Loucy (cell line): ENCODE measurements around the gene HOXB3.
A peak's percentile ranks its signal among the peaks of the same experiment; 100 is the strongest.

Experiments
- H2AFZ ChIP-seq: fragments of 200-600 bp; sonication (generic); 2 replicates; pipeline ENCODE4 v1.6.0; 2016; ENCODE audit warnings: antibody characterized with exemption, mild to moderate bottlenecking, low read length, moderate library complexity
- H3F3A ChIP-seq: fragments of 200-600 bp; 2 replicates; pipeline ENCODE4 v1.6.0; 2016; ENCODE audit warnings: antibody characterized with exemption, low read depth, mild to moderate bottlenecking
- H3K27me3 ChIP-seq: fragments of 200-600 bp; sonication (generic); 2 replicates; pipeline ENCODE4 v1.6.1; 2014; ENCODE audit warnings: low read length, mild to moderate bottlenecking; ENCODE audit not compliant: insufficient read depth, poor library complexity, severe bottlenecking
- H3K36me3 ChIP-seq: fragments of 200-600 bp; sonication (generic); 2 replicates; pipeline ENCODE4 v1.6.1; 2016; ENCODE audit warnings: low read length; ENCODE audit not compliant: insufficient read depth
- H3K4me1 ChIP-seq: fragments of 200-600 bp; sonication (generic); 2 replicates; pipeline ENCODE4 v1.5.1; 2014; ENCODE audit warnings: low read length, mild to moderate bottlenecking; ENCODE audit not compliant: insufficient read depth, poor library complexity, severe bottlenecking
- H3K4me2 ChIP-seq: fragments of 200-600 bp; sonication (generic); 2 replicates; pipeline ENCODE4 v1.6.0; 2014; ENCODE audit warnings: antibody characterized with exemption, low read length, low read depth, mild to moderate bottlenecking; ENCODE audit not compliant: poor library complexity, severe bottlenecking
- H3K4me3 ChIP-seq: fragments of 200-600 bp; sonication (generic); 2 replicates; pipeline ENCODE4 v1.5.1; 2014; ENCODE audit warnings: low read length, mild to moderate bottlenecking, mixed read lengths; ENCODE audit not compliant: poor library complexity, severe bottlenecking
- H3K79me2 ChIP-seq: fragments of 200-600 bp; sonication (generic); 2 replicates; pipeline ENCODE4 v1.6.1; 2014; ENCODE audit warnings: low read length; ENCODE audit not compliant: insufficient read depth
- H3K9ac ChIP-seq: fragments of 200-600 bp; sonication (generic); 2 replicates; pipeline ENCODE4 v1.6.0; 2014; ENCODE audit warnings: mild to moderate bottlenecking, low read depth, low read length, moderate library complexity; ENCODE audit not compliant: poor library complexity, severe bottlenecking
- H3K9me2 ChIP-seq: fragments of 200-600 bp; sonication (generic); replicated peaks from 2 replicates; pipeline ENCODE4 v1.6.1; 2016; ENCODE audit warnings: low read depth, low read length, mixed read lengths
- H3K9me3 ChIP-seq: fragments of 200-600 bp; sonication (generic); 2 replicates; pipeline ENCODE4 v1.6.1; 2014; ENCODE audit warnings: mild to moderate bottlenecking, antibody characterized with exemption, low read length, low read depth; ENCODE audit not compliant: insufficient read depth
- H4K20me1 ChIP-seq: fragments of 200-600 bp; sonication (generic); 2 replicates; pipeline ENCODE4 v1.6.0; 2014; ENCODE audit warnings: antibody characterized with exemption, low read length, mild to moderate bottlenecking; ENCODE audit not compliant: insufficient read depth, poor library complexity, severe bottlenecking
- EZH2phosphoT487 ChIP-seq: fragments of 200-600 bp; IDR thresholded peaks from 2 replicates; pipeline ENCODE4 v1.6.1; 2018; ENCODE audit warnings: antibody characterized with exemption, mild to moderate bottlenecking, moderate library complexity, borderline replicate concordance
- TF ChIP-seq, protein P1 (sequence below): fragments of 200-600 bp; sonication (generic); conservative IDR thresholded peaks from 2 replicates; pipeline ENCODE4 v1.5.1; 2014; ENCODE audit warnings: mild to moderate bottlenecking, antibody characterized with exemption, low read length

The HOXB3 gene

DNA sequence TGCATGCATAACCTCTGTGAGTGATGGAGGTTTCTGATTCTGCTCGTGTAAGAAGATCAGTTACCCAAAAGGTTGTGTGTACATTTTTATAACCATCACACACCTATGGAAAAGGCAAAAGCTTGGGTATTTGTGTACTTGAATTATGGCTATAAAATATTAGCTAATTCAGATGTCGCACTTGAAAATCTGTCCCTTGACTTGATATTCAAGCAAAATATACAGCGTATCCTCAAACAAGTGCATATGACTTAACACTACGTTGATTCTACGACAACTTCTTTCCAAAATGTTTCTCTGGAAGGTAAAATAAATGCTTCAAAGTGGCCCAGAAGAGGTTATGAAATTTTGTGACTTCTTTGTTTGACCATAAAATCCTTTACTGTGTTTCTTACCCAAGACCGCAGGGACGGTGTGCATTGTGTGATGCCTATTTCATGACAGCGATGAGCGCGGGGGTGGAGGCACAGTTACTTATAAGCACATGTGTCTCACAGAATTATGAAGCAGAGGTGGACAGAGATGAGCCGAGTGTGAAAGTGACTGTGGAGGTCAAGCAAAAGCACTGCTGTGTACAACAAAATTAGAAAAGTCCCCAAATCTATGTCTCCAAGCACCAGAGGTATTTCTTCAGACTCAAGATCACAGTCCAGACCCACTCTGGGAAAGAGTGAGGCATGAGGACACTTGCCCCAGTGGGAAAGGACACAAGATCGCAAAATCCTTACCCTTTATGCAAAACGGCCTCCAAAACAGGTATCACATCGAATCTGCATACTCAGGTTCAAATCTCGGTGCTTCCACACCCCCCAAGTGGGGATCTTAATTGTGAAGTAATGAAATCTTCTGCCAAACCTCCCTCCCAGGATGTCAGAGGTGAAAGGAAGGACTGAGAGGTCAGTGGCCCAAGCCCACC, 40.2 kb upstream of the HOXB3 start:
- H2AFZ ChIP-seq, result no peak overlapping the region
- H3K9me2 ChIP-seq, result no peaks in the 10 kb centered on the region
- H3K9ac ChIP-seq, result peak overlapping the region; percentile 98
- H3K79me2 ChIP-seq, result peaks cover 98% of the 10 kb centered on the region
- peaks cover 6% of the 10 kb centered on the region for H4K20me1 ChIP-seq
- H3K4me1 ChIP-seq, result peaks cover 40% of the 10 kb centered on the region
- TF ChIP-seq, protein P1, sequence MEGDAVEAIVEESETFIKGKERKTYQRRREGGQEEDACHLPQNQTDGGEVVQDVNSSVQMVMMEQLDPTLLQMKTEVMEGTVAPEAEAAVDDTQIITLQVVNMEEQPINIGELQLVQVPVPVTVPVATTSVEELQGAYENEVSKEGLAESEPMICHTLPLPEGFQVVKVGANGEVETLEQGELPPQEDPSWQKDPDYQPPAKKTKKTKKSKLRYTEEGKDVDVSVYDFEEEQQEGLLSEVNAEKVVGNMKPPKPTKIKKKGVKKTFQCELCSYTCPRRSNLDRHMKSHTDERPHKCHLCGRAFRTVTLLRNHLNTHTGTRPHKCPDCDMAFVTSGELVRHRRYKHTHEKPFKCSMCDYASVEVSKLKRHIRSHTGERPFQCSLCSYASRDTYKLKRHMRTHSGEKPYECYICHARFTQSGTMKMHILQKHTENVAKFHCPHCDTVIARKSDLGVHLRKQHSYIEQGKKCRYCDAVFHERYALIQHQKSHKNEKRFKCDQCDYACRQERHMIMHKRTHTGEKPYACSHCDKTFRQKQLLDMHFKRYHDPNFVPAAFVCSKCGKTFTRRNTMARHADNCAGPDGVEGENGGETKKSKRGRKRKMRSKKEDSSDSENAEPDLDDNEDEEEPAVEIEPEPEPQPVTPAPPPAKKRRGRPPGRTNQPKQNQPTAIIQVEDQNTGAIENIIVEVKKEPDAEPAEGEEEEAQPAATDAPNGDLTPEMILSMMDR, result no peak
- TF ChIP-seq EZH2phosphoT487, result no peak
- no peaks in the 10 kb centered on the region for H3K36me3 ChIP-seq
- peak overlapping the region; percentile 95 for H3K4me2 ChIP-seq
- no peaks in the 10 kb centered on the region for H3K9me3 ChIP-seq
- no peaks in the 10 kb centered on the region for H3F3A ChIP-seq
- H3K27me3 ChIP-seq, result peaks cover 8% of the 10 kb centered on the region
- peak overlapping the region; percentile 89 for H3K4me3 ChIP-seq

DNA sequence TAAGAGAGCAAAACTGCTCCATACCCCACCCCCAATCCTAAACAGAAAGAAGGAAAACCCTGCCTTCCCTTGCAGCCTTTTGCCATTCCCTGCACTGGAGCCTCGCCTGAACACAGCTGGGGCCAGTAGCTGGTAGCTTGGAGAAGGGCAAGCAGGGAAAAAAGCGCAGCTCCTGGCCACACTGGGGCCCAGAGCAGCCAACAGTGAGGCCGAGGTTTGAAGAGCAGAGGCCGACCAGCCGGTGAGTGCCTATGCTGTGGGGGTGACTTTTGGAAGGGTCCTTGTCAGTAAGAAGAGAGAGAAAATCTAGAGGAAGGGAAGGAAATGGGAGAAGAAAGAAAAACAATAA, 39.3 kb upstream of the HOXB3 start:
- Histone ChIP-seq H2AFZ (no peak overlapping the region), H3K9me2 (no peaks in the 10 kb centered on the region), H3K79me2 (peaks cover 98% of the 10 kb centered on the region), H3K4me3 (peak overlapping the region; percentile 89), H3K9ac (peak overlapping the region; percentile 98), H4K20me1 (peaks cover 11% of the 10 kb centered on the region), H3F3A (no peaks in the 10 kb centered on the region), H3K9me3 (no peaks in the 10 kb centered on the region), H3K4me2 (peak overlapping the region; percentile 95), H3K4me1 (peaks cover 33% of the 10 kb centered on the region), H3K36me3 (no peaks in the 10 kb centered on the region), H3K27me3 (peaks cover 17% of the 10 kb centered on the region)
- TF ChIP-seq, protein P1, result no peak
- TF ChIP-seq EZH2phosphoT487, result no peak

DNA sequence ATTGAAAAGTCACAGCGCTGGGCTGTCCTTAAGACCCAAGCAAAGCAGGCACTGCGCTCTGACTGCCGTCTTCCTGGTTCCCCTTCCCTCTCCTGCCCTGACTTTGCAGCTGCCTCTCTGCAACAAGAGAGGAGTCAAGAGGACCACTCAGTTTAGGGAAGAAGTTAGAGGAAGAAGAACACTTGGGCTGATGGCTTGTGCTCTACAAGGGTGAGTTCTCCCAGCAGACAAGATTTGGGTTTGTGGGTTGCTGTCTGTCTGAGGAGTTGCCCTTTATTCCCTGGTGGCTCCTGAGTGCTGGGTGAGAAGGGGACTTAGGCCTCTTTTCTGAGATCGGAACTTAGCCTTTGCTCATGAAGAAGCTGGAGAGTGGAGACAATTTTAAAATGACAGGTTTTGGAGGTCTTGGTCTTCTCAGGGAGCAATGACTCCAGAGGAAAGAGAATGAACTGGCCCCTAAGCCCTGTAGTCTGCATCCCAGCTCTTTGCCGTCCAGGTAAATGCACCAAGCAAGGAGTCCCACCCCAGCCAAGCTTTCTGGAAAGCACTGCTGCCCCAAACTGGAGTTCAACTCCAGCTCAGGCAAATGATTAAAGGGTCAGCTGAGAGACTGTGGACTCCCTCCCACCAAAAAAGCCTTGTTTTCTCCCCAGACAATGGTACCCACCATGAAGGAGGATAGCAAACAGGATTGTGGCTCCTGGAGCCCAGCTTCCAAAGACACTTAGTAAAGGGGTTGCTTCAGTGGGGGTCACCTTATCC, 38.8 kb upstream of the HOXB3 start:
- H3F3A ChIP-seq, result no peaks in the 10 kb centered on the region
- H3K9me3 ChIP-seq, result no peaks in the 10 kb centered on the region
- peak overlapping the region; percentile 98 for H3K9ac ChIP-seq
- H3K27me3 ChIP-seq, result peaks cover 23% of the 10 kb centered on the region
- H2AFZ ChIP-seq, result no peak overlapping the region
- peak overlapping the region; percentile 89 for H3K4me3 ChIP-seq
- H4K20me1 ChIP-seq, result peaks cover 16% of the 10 kb centered on the region
- H3K4me2 ChIP-seq, result peak overlapping the region; percentile 95
- TF ChIP-seq, protein P1, result no peak
- H3K4me1 ChIP-seq, result peaks cover 38% of the 10 kb centered on the region
- no peaks in the 10 kb centered on the region for H3K9me2 ChIP-seq
- H3K79me2 ChIP-seq, result peaks cover 98% of the 10 kb centered on the region
- H3K36me3 ChIP-seq, result no peaks in the 10 kb centered on the region
